Karpas-422 (cell line): Measurements from ENCODE around the gene PLXNA3. TPM values are rescaled to one million over a fixed set of nuclear protein-coding genes. Genes with fewer than 3 reads are reported as not detected.
"Not testable (repeated sequence)": the region's sequence is repeated elsewhere in the genome, so short reads cannot be mapped to it uniquely, and the experiment has no call there.

Experiments used
- DNase-seq: peaks from one replicate; pipeline ENCODE4 v3.0.0-alpha.2; 2015
- H2AFZ ChIP-seq: fragments of 200-600 bp; sonication (generic); 2 replicates; pipeline ENCODE4 v1.6.1; 2014; ENCODE audit warnings: antibody characterized with exemption, low read length, mixed read lengths
- H3K27ac ChIP-seq: fragments of 200-600 bp; sonication (generic); 2 replicates; pipeline ENCODE4 v1.5.1; 2014; ENCODE audit warnings: mild to moderate bottlenecking, low read length, moderate library complexity
- H3K27me3 ChIP-seq: fragments of 200-600 bp; sonication (generic); 2 replicates; pipeline ENCODE4 v1.6.1; 2014; ENCODE audit warnings: low read length, mixed read lengths
- H3K36me3 ChIP-seq: fragments of 200-600 bp; sonication (generic); 2 replicates; pipeline ENCODE4 v1.6.1; 2014; ENCODE audit warnings: low read length, mixed read lengths; ENCODE audit not compliant: insufficient read depth
- H3K4me1 ChIP-seq: fragments of 200-600 bp; sonication (generic); 2 replicates; pipeline ENCODE4 v1.6.1; 2014; ENCODE audit warnings: mild to moderate bottlenecking, low read length, mixed read lengths
- H3K4me2 ChIP-seq: fragments of 200-600 bp; sonication (generic); 2 replicates; pipeline ENCODE4 v1.6.1; 2014; ENCODE audit warnings: low read length, low read depth, mild to moderate bottlenecking; ENCODE audit not compliant: poor library complexity, severe bottlenecking
- H3K4me3 ChIP-seq: fragments of 200-600 bp; sonication (generic); 2 replicates; pipeline ENCODE4 v1.5.1; 2014; ENCODE audit warnings: mild to moderate bottlenecking, antibody characterized with exemption, low read length, mixed read lengths
- H3K79me2 ChIP-seq: fragments of 200-600 bp; sonication (generic); 2 replicates; pipeline ENCODE4 v1.6.1; 2014; ENCODE audit warnings: mild to moderate bottlenecking, low read length, mixed read lengths
- H3K9ac ChIP-seq: fragments of 200-600 bp; sonication (generic); 2 replicates; pipeline ENCODE4 v1.6.0; 2014; ENCODE audit warnings: low read length
- H3K9me2 ChIP-seq: fragments of 200-600 bp; sonication (generic), shearing (Covaris generic); replicated peaks from 2 replicates; pipeline ENCODE4 v1.6.0; 2014; ENCODE audit warnings: mild to moderate bottlenecking, low read length, moderate library complexity; ENCODE audit not compliant: insufficient read depth
- H3K9me3 ChIP-seq: fragments of 300-700, 200-600 bp; sonication (generic); 2 replicates; pipeline ENCODE4 v1.6.1; 2014; ENCODE audit warnings: low read length, mixed read lengths
- H4K20me1 ChIP-seq: fragments of 200-600 bp; sonication (generic); 2 replicates; pipeline ENCODE4 v1.6.1; 2014; ENCODE audit warnings: mild to moderate bottlenecking, antibody characterized with exemption, low read length, low read depth; ENCODE audit not compliant: insufficient read depth
- total RNA-seq: library from RNA; depleted of rRNA; stranded (reverse); fragments of >200 nt; shearing (Covaris generic); gene quantifications from 2 replicates; pipeline ENCODE4 v1.2.3, GENCODE V29; 2014; ENCODE audit warnings: low replicate concordance

Gene PLXNA3
- total RNA-seq, 1 experiment from 2014 or later = 7.2 TPM

DNA sequence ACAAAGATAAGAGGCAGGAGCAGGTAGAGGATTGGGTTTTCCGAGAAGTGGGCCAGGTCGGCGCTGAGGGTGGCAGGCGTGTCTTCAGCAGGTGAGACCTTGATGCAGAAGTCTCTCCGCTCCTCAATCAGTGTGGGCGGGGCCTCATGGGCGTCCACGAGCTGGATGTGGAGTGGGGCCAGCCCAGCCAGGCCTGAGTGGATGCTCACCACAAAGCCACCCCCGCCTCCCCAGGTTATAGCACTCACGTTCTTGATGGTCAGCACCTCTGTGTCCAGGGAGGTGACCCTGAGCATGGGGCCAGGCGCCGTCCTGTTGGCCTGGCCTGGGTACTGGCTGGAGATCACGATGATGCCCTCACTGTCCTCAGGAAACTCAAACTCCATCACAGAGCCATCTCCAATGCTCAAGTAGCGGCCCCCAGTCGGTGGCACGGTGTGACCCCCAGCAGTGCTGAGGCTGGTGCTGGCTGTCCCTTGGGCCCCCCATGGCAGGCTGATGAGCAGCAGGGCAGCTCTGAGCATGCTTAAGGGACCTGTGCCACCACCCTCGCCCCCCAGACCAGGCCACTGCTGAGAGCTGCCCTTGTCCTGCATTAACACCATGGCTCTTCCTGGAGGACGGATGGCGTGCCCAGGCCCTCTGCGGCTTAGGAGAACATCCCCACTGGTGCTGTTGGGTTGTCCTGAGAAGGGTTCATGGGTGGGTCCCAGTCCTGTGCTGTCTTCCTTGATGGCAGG lies 30.4 kb downstream of the PLXNA3 start:
- Histone ChIP-seq H3K4me2 (peak overlapping the region; percentile 75), H3K79me2 (peaks cover 32% of the 10 kb centered on the region), H3K36me3 (peaks cover 4% of the 10 kb centered on the region; the same call in 1 of the 2 replicates), H3K9me2 (no peaks in the 10 kb centered on the region), H3K27me3 (no peaks in the 10 kb centered on the region), H2AFZ (no peak overlapping the region), H3K9ac (peak overlapping the region; percentile 84), H4K20me1 (no peaks in the 10 kb centered on the region; the same call in 1 of the 2 replicates), H3K4me1 (peaks cover 47% of the 10 kb centered on the region), H3K27ac (no peak overlapping the region), H3K9me3 (no peaks in the 10 kb centered on the region), H3K4me3 (peak overlapping the region; percentile 74; the same call in 1 of the 2 replicates)
- no peak for DNase-seq

DNA sequence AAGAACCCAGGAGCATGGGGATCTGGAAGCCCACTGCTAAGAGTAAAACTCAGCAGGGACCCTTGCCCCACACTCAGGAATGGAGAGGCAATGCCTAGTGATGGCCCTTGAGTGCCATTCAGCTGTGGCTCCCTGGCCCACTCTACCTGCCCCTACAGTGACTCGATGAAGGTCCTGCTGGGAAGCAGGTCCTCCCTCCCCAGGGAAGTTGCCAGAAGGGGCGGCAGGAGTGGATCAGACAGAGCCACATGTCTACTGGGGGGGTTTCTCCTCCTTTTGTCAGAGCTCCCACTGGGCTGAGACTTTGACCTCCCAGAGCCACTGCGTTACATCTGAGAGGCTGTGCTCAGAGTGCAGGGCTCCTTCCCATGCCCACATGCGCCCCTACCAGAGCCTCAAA lies 31.1 kb downstream of the PLXNA3 start:
- H3K79me2 ChIP-seq = peaks cover 32% of the 10 kb centered on the region
- peaks cover 40% of the 10 kb centered on the region for H3K4me1 ChIP-seq
- H3K9me2 ChIP-seq = no peaks in the 10 kb centered on the region
- no peaks in the 10 kb centered on the region for H3K9me3 ChIP-seq
- no peak for DNase-seq
- H3K4me2 ChIP-seq = peak overlapping the region; percentile 75
- H3K9ac ChIP-seq = peak overlapping the region; percentile 84
- H3K27ac ChIP-seq = no peak overlapping the region
- no peaks in the 10 kb centered on the region; the same call in 1 of the 2 replicates for H4K20me1 ChIP-seq
- no peak overlapping the region for H2AFZ ChIP-seq
- no peaks in the 10 kb centered on the region for H3K27me3 ChIP-seq
- H3K36me3 ChIP-seq = peaks cover 4% of the 10 kb centered on the region; the same call in 1 of the 2 replicates
- H3K4me3 ChIP-seq = peak overlapping the region; percentile 74; the same call in 1 of the 2 replicates

DNA sequence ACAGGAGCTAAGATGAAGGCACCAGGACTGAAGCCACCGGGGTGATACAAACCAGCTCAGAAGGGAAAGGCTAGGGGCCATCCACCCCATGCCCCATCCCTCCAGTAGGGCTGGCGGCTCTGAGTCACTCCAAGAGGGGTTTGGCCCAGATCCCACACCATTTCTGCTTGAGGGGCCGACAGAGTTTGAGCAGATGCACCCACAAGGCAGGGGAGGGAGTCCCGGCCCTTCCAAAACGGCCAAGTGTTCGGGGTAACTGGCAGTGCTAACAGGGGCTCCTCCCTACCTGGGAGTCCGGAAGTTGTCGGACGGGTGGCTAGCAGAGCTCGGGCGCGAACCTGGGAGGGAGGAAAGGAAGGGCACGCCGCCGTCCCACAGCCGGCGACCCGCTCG lies 31.9 kb downstream of the PLXNA3 start:
- Histone ChIP-seq H3K9me2 (no peaks in the 10 kb centered on the region), H3K27me3 (no peaks in the 10 kb centered on the region), H3K4me1 (peaks cover 37% of the 10 kb centered on the region), H3K4me3 (peak overlapping the region; percentile 74), H4K20me1 (no peaks in the 10 kb centered on the region; the same call in 1 of the 2 replicates), H3K79me2 (peaks cover 26% of the 10 kb centered on the region), H2AFZ (no peak overlapping the region), H3K36me3 (peaks cover 4% of the 10 kb centered on the region; the same call in 1 of the 2 replicates), H3K9ac (peak overlapping the region; percentile 84), H3K4me2 (peak overlapping the region; percentile 75), H3K27ac (peak overlapping the region; percentile 47), H3K9me3 (no peaks in the 10 kb centered on the region)
- DNase-seq = peak; percentile 76

DNA sequence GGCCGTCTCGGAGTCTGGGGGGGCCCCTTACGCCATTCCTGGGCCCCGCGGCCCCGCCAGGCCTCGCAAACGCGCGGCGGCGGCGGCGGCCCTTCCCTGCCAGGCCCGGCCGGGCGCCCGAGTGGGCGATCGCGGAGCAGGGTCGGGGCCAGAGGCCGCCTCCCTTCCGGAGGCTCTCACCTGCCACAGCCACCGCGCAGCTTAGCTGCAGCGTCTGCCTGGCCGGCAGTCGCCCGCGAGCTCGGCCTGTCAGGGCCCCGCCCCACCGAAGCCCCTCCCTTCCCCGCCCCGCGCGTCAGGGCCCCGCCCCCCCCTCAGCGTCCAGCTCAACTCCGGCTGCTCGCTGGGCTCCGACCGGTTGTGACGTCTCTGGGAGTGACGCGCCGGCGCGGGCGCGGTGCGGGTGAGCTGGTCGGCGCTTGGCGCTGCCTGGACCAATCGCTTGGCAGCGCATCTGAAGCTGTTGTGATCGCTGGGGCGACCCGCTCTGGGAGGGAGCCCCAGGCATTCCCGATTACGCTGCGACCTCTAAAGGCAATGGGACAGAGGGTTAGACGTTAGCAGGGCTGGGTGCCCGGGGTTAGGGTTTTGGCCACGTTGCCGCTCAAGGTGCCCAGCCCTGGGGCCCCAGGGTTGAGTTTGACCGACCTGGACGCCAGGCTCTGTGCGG lies 32.5 kb downstream of the PLXNA3 start, which contains the start of gene SLC10A3:
TSS of gene SLC10A3 (minus strand) at position 216 of the 670 bp plus-strand sequence. CDS start 1,689 bp downstream, outside the sequence.
- Histone ChIP-seq H3K9ac (peak within 1 kb of the TSS; percentile 84), H3K27ac (peak within 1 kb of the TSS; percentile 78), H3K4me1 (peaks cover 37% of the 10 kb centered on the region), H3K9me3 (no peaks in the 10 kb centered on the region), H3K4me2 (peak within 1 kb of the TSS; percentile 75), H2AFZ (0 out of 2 replicates have a peak within 1 kb of the TSS, but pooled peaks have one; percentile 12), H3K9me2 (no peaks in the 10 kb centered on the region), H3K79me2 (peaks cover 21% of the 10 kb centered on the region), H3K27me3 (no peaks in the 10 kb centered on the region), H4K20me1 (no peaks in the 10 kb centered on the region; the same call in 1 of the 2 replicates), H3K36me3 (no peaks in the 10 kb centered on the region), H3K4me3 (peak within 1 kb of the TSS; percentile 74)
- DNase-seq = peak; percentile 96

DNA sequence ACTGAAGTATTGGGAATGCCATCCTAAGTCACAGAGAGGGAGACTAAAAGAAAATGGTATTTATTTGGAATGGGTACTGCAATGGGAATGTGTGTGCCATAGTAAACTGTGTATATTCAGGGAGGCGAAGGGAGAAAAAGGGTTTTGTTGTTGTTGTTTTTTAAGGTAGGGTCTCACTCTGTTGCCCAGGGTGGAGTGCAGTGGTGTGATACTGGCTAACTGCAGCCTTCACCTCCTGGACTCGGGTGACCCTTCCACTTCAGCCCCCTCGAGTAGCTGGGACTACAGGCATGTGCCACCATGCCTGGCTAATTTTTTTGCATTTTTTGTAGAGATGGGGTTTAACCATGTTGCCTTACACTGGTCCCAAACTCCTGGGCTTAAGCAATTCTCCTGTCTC lies 36.6 kb downstream of the PLXNA3 start:
- H3K27ac ChIP-seq = no peak overlapping the region
- no peak overlapping the region for H3K4me2 ChIP-seq
- H3K79me2 ChIP-seq = peaks cover 4% of the 10 kb centered on the region
- H3K27me3 ChIP-seq = no peaks in the 10 kb centered on the region
- no peaks in the 10 kb centered on the region for H3K9me2 ChIP-seq
- no peak overlapping the region for H3K4me3 ChIP-seq
- no peaks in the 10 kb centered on the region for H3K36me3 ChIP-seq
- H2AFZ ChIP-seq = no peak overlapping the region
- H3K9me3 ChIP-seq = no peaks in the 10 kb centered on the region
- no peak overlapping the region for H3K9ac ChIP-seq
- DNase-seq = no peak
- H4K20me1 ChIP-seq = no peaks in the 10 kb centered on the region; the same call in 1 of the 2 replicates
- H3K4me1 ChIP-seq = peaks cover 53% of the 10 kb centered on the region

DNA sequence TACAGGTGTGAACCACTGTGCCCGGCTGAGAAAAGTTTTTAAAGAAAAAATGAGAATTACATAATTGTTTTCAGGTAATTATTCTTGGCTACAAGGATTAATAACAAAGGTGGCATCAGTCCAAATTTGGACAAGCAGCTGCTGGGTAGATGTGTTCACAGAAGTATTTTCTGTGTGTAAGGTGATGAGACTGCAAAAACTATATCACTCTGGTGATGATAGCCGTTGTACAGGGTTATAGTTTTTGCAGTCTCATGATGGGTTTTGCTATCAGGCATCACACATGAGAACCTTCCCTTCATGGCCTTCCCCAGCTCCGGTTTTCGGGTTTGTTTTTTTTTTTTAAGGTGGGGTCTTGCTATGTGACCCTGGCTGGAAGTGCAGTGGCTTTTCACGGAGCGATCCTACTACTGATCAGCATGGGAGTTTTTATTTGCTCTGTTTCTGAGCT lies 37.4 kb downstream of the PLXNA3 start:
- peaks cover 54% of the 10 kb centered on the region for H3K4me1 ChIP-seq
- no peak overlapping the region for H3K9ac ChIP-seq
- no peak for DNase-seq
- no peaks in the 10 kb centered on the region for H4K20me1 ChIP-seq
- H3K79me2 ChIP-seq = no peaks in the 10 kb centered on the region
- H3K4me3 ChIP-seq = no peak overlapping the region
- H3K9me2 ChIP-seq = no peaks in the 10 kb centered on the region
- H2AFZ ChIP-seq = no peak overlapping the region
- H3K27ac ChIP-seq = 0 out of 2 replicates have a peak overlapping the region, but pooled peaks have one; percentile 88
- no peaks in the 10 kb centered on the region for H3K27me3 ChIP-seq
- no peak overlapping the region for H3K4me2 ChIP-seq
- no peaks in the 10 kb centered on the region for H3K36me3 ChIP-seq
- no peaks in the 10 kb centered on the region for H3K9me3 ChIP-seq

DNA sequence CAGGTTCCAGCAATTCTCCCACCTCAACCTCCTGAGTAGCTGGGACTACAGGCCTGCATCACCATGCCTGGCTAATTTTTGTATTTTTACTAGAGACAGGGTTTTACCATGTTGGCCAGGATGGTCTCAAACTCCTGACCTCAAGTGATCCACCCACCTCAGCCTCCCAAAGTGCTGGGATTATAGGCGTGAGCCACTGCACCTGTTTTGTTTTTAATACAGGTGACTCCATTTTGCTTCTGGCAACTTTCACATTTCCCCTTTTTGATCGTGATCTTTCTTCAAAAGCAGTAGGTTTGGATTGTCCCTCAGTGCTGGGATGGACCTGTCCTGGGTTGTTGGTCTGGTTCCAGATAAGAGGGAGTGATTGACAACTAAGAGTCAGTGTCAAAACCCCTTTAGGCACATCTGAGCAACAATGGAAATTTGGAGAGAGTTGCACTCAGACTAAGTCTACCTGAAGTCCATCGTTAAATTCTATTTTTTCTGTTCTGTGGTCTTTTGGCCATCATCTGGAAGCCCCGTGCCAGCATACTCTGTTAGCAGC lies 38.6 kb downstream of the PLXNA3 start:
- H3K27me3 ChIP-seq, H3K36me3 ChIP-seq, H4K20me1 ChIP-seq, H3K4me3 ChIP-seq, DNase-seq, H3K9me2 ChIP-seq, H3K79me2 ChIP-seq, H2AFZ ChIP-seq, H3K9me3 ChIP-seq: not testable (repeated sequence)
- Histone ChIP-seq H3K4me1 (peaks cover 50% of the 10 kb centered on the region), H3K9ac (0 out of 2 replicates have a peak overlapping the region, but pooled peaks have one; percentile 14), H3K27ac (peak overlapping the region; percentile 88), H3K4me2 (peak overlapping the region; percentile 44)

DNA sequence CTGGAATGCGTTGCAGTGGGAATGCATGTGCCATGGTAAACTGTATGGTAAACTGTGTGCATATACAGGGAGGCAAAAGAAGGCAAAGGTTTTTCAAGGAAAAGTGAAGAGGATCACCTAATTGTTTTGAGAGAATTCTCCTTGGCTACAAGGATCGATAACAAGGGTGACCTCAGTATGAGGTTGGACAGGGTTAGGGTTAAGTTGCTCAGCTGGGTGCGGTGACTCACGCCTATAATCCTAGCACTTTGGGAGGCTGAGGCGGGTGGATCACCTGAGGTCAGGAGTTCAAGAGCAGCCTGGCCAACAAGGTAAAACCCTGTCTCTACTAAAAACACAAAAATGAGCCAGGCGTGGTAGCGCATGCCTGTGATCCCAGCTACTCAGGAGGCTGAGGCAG lies 43.3 kb downstream of the PLXNA3 start:
- H3K27me3 ChIP-seq, H2AFZ ChIP-seq: not testable (repeated sequence)

More for the DNA sequence above, 43.3 kb downstream of the PLXNA3 start:
- H3K79me2 ChIP-seq, H3K27ac ChIP-seq, H4K20me1 ChIP-seq, H3K4me3 ChIP-seq, H3K9ac ChIP-seq, H3K36me3 ChIP-seq, H3K4me2 ChIP-seq, H3K9me3 ChIP-seq, DNase-seq, H3K9me2 ChIP-seq: not testable (repeated sequence)
- peaks cover 32% of the 10 kb centered on the region for H3K4me1 ChIP-seq
